ENCODE data around the gene MX2.

Gene MX2

DNA sequence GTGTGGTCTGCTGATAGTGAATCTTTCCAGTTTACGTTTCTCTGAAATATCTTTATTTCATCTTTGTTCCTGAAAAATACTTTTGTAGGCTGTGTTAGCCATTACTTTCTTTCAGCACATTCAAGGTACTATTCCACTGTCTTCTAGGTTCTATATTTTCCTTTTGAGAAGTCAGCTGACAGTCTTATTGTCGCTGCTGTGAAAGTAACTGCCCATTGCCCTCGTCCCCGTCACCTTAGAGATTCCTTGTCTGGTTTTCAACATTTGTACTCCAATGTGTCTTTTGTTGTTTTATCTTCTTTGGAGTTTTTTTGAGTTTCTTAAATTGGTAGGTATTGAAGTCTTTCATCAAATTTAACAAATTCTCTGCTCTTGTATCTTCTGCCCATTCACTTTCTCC lies 19.8 kb upstream of the MX2 start:
- Histone ChIP-seq H3K79me2 (ENCODE audit: low read length) (no peaks in the 10 kb centered on the region), H3K27me3 (ENCODE audit: low read depth, low read length) (no peaks in the 10 kb centered on the region), H3K27ac (ENCODE audit: low read length) (no peak overlapping the region), H3K4me3 (ENCODE audit: low read length) (no peak overlapping the region), H3K36me3 (replicated peaks; ENCODE audit: low read depth, low read length) (no peaks in the 10 kb centered on the region), H3K9me3 (ENCODE audit: insufficient read depth, low read length) (no peaks in the 10 kb centered on the region), H2AFZ (ENCODE audit: low read depth, low read length) (no peak overlapping the region), H3K4me2 (ENCODE audit: low read length) (no peak overlapping the region), H4K20me1 (ENCODE audit: insufficient read depth, low read length) (no peaks in the 10 kb centered on the region), H3K4me1 (ENCODE audit: low read length) (no peaks in the 10 kb centered on the region), H3K9ac (ENCODE audit: low read length) (no peak overlapping the region)
- TF ChIP-seq, protein P1, sequence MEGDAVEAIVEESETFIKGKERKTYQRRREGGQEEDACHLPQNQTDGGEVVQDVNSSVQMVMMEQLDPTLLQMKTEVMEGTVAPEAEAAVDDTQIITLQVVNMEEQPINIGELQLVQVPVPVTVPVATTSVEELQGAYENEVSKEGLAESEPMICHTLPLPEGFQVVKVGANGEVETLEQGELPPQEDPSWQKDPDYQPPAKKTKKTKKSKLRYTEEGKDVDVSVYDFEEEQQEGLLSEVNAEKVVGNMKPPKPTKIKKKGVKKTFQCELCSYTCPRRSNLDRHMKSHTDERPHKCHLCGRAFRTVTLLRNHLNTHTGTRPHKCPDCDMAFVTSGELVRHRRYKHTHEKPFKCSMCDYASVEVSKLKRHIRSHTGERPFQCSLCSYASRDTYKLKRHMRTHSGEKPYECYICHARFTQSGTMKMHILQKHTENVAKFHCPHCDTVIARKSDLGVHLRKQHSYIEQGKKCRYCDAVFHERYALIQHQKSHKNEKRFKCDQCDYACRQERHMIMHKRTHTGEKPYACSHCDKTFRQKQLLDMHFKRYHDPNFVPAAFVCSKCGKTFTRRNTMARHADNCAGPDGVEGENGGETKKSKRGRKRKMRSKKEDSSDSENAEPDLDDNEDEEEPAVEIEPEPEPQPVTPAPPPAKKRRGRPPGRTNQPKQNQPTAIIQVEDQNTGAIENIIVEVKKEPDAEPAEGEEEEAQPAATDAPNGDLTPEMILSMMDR (IDR thresholded peaks at IDR 0.05; ENCODE audit: low read depth, low read length), result no peak
- no peak for TF ChIP-seq EZH2phosphoT487 (IDR thresholded peaks at IDR 0.05; ENCODE audit: low read depth)

DNA sequence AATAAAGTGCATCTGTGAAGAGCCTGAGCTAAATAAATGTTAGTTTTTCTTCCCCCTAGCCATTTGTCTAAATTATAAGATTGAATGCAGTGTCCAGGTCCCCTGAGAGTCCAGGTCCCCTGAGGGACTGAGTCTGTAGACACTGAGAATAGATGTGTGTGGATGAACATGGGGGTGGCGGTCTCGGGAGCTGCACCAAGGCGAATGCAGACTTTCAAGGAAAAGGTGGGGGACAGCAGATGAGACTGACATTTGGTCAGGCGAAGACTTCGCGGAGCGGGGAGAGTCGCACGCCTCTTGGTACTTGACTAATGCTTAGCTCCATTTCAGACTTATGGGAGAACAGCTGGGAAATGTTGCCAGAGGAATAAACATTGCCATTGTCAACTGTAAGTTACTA lies 17.7 kb upstream of the MX2 start:
- Histone ChIP-seq H3K27me3 (ENCODE audit: low read depth, low read length) (peaks cover 10% of the 10 kb centered on the region), H3K27ac (ENCODE audit: low read length) (no peak overlapping the region), H3K79me2 (ENCODE audit: low read length) (no peaks in the 10 kb centered on the region), H3K4me3 (ENCODE audit: low read length) (no peak overlapping the region), H3K4me2 (ENCODE audit: low read length) (no peak overlapping the region), H3K9me3 (ENCODE audit: insufficient read depth, low read length) (no peaks in the 10 kb centered on the region), H4K20me1 (ENCODE audit: insufficient read depth, low read length) (no peaks in the 10 kb centered on the region), H3K4me1 (ENCODE audit: low read length) (no peaks in the 10 kb centered on the region), H2AFZ (ENCODE audit: low read depth, low read length) (no peak overlapping the region), H3K36me3 (replicated peaks; ENCODE audit: low read depth, low read length) (no peaks in the 10 kb centered on the region), H3K9ac (ENCODE audit: low read length) (no peak overlapping the region)
- no peak for TF ChIP-seq EZH2phosphoT487 (IDR thresholded peaks at IDR 0.05; ENCODE audit: low read depth)
- TF ChIP-seq, protein P1 (IDR thresholded peaks at IDR 0.05; ENCODE audit: low read depth, low read length), result no peak

DNA sequence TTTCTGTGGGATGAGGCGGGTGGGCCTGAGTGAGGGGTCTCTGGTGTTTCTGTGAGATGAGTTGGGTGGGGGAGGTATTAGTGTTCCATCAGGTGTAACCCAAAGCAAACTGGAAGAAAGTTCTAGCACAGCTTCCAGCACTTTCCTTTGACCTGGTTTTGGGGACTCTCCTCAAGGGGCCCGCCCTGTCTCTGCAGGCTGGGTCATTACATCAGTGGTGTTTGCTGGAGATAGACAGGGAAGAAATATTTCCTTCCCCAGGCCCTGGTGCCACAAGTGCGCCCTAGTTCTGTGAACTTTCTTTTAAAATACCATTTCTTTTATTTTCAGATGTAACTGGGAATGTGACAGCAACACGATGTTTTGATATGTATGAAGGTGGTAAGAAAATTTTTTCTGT lies 16.5 kb upstream of the MX2 start:
- Histone ChIP-seq H3K27me3 (ENCODE audit: low read depth, low read length) (peaks cover 10% of the 10 kb centered on the region), H3K4me1 (ENCODE audit: low read length) (no peaks in the 10 kb centered on the region), H3K79me2 (ENCODE audit: low read length) (no peaks in the 10 kb centered on the region), H3K4me3 (ENCODE audit: low read length) (no peak overlapping the region), H3K4me2 (ENCODE audit: low read length) (no peak overlapping the region), H2AFZ (ENCODE audit: low read depth, low read length) (no peak overlapping the region), H3K9me3 (ENCODE audit: insufficient read depth, low read length) (no peaks in the 10 kb centered on the region), H4K20me1 (ENCODE audit: insufficient read depth, low read length) (no peaks in the 10 kb centered on the region), H3K27ac (ENCODE audit: low read length) (no peak overlapping the region), H3K9ac (ENCODE audit: low read length) (no peak overlapping the region), H3K36me3 (replicated peaks; ENCODE audit: low read depth, low read length) (no peaks in the 10 kb centered on the region)
- TF ChIP-seq EZH2phosphoT487 (IDR thresholded peaks at IDR 0.05; ENCODE audit: low read depth), result no peak
- TF ChIP-seq, protein P1 (IDR thresholded peaks at IDR 0.05; ENCODE audit: low read depth, low read length), result no peak

- Histone ChIP-seq H3K4me1 (ENCODE audit: low read length) (no peaks in the 10 kb centered on the region), H3K36me3 (replicated peaks; ENCODE audit: low read depth, low read length) (no peaks in the 10 kb centered on the region), H3K9me3 (ENCODE audit: insufficient read depth, low read length) (no peaks in the 10 kb centered on the region), H3K27ac (ENCODE audit: low read length) (no peak overlapping the region), H2AFZ (ENCODE audit: low read depth, low read length) (no peak overlapping the region), H3K79me2 (ENCODE audit: low read length) (no peaks in the 10 kb centered on the region), H3K4me2 (ENCODE audit: low read length) (no peak overlapping the region), H4K20me1 (ENCODE audit: insufficient read depth, low read length) (no peaks in the 10 kb centered on the region), H3K4me3 (ENCODE audit: low read length) (no peak overlapping the region), H3K27me3 (ENCODE audit: low read depth, low read length) (peaks cover 10% of the 10 kb centered on the region), H3K9ac (ENCODE audit: low read length) (no peak overlapping the region)
- TF ChIP-seq, protein P1 (IDR thresholded peaks at IDR 0.05; ENCODE audit: low read depth, low read length), result no peak
- no peak for TF ChIP-seq EZH2phosphoT487 (IDR thresholded peaks at IDR 0.05; ENCODE audit: low read depth)
Measured at GRCh38 chr21:41345934-41346685, 15.7 kb upstream of the MX2 start.
